Measurements from ENCODE around the gene SYT7.

The SYT7 gene

DNA sequence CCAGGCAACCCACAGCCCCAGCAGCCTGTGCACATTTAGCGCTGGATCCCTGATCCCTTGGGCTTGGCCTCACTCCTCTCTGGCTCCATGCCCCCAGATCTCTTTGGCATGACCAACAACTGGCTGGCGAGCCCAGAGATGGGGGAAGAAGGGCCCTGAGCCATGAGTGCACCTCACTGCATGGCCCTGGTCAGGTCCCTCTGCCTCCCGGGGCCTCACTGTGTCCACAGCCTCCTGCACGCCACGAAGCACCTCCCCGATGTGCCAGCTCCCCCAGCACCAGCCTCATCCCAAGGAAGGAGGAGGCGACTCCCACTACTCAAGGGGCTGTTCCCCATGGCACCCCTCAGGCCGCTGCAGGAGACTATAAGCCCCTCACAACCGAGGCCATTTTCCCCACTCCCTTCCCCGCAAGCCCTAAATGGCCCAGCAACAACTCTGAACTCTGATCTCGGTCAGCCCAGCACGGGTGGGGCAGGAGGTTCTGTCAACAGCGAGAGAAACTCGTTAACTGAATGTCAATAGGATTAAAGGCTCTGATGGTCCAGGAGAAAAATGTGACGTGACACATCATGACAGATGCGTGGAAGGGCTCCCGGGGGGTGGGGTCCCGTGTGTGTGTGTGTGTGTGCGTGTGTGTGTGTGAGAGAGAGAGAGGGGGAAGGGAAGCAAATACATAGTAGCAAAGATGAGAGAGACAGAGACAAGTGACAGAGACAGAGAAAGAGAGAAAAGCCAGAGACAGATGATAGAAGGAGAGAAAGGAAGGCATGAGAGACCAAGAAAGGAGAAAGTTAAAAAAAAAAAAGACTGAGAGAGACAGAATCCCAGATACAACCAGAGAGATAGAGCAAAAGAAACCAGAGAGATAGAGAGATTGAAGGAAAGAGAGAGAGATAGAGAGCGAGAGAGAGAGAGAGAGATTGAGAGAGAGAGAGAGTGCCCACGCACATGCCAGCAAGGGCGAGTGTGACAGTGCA is 28.4 kb upstream of the SYT7 start:
- DNase-seq (ENCODE audit: low spot score), result peak; percentile 96

DNA sequence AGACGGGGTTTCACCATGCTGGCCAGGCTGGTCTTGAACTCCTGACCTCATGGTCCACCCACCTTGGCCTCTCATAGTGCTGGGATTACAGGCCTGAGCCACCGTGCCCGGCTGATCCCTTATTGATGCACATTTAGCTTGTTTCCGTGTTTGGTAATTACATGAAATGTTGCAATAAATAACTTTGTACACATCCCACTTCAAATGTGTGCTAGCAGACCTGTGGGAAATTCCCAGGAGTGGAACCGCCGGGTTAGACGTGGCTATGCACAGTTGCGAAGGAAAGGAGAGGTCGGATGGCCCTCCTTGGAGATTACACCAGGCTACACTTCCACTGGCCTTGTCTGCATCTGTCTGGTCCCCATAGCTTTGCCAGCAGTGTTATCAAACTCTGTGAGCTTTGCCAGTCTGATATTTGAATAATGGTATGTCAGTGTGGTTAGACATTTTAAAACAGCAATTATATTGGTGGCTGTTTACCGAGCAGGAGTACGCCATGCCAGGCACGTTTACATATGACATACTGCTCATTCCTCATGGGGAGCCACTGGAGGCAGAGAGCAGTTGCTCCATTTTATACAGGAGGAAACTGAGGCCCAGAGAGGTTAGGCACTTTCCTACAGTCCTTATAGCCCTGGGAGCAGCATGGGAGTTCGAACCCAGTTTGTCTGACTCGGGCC is 27.2 kb upstream of the SYT7 start:
- DNase-seq (ENCODE audit: low spot score), result peak; percentile 67

DNA sequence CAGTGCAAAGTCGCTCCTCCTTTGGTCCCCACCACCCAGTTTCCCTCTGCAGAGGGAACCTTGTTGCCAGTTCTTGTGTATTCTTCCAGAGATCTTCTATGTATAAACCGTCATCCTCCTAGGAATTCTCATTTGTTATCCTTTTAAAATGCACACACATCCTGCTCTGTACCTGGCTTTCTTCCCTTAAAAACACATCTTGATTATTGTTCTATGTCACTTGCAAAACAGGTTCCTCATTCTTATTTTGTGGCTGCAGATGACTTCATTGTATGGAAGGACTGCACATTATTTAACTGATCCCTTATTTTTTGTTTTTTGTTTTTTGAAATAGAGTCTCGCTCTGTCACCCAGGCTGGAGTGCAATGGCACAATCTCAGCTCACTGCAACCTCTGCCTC is 26.6 kb upstream of the SYT7 start:
- DNase-seq (ENCODE audit: low spot score), result no peak

DNA sequence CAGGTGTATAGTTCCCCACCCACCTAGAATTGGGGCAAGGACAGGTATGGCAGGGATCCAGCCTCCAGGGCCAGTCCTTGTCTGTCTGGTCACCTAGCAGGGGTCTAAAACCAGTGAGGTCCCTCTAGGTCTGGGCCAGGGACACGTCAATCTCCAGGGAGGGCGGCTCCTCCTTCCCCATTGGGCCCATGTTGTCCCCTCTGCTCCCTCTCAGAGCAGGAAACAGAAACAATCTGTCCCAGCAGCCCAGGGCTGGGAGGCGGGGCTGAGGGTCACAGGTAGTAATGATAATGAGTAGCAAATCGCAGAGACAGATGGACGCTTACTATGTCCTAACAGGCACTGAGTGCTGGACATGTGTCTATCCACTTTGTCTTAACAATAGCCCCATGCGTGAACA is 22.8 kb upstream of the SYT7 start:
- no peak for DNase-seq (ENCODE audit: low spot score)

DNA sequence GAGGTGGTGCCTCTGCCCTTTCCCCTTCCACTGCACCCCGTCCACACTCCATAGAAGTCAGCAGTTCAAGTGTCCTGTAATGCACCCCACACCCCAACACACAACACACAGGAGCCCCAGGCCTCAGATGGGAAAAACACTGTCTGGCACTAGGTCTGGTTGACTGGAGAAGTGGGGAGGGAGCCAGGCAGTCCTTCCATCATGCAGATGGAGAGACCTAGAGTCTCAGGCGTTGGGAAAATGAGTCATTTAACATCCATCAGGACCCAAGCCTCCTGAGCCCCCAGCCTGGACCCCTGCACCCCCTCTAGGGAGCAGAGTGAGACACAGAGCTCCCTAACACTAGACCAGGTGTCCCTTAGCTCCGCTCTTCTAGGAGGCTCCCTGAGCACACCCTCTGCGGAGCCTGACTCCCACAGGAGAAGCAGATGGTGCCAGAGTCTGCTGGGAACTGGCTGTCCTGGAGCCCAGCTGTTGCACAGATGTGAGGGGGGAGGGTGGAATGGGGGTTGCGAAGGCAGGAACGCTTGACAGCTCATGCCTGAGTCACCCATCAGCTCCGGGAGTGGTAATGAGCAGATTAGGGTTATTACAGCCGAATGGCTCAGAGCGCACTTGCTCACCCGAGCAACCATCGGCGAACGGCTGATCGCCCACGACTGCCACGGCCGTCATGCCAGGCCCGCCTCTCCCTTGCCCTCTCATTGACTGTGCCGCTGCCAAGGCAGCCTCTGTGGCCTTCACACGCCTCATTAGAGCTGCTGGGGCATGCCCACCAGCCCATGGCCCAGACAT is 22.1 kb upstream of the SYT7 start:
- no peak for DNase-seq (ENCODE audit: low spot score)

DNA sequence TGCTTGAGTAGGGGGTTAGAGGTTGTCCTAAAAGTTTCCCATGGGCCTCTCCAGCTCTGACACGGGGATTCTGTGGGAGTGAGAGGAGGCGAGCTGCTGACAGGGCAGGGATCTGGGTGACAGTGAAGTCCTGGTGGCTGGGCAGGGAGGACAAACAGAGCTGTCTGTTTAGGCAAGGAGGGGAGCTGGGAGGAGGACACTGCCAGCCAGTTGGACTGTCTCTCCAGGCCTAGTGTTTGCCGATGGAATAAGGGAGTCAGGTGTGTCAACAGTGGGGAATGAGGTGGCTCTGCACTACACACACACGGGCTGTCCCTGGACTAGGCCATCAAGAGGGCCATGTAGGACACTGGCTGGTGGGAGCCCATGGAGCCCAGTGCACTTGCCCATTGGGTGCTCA is 20.6 kb upstream of the SYT7 start:
- peak; percentile 73 for DNase-seq (ENCODE audit: low spot score)

DNA sequence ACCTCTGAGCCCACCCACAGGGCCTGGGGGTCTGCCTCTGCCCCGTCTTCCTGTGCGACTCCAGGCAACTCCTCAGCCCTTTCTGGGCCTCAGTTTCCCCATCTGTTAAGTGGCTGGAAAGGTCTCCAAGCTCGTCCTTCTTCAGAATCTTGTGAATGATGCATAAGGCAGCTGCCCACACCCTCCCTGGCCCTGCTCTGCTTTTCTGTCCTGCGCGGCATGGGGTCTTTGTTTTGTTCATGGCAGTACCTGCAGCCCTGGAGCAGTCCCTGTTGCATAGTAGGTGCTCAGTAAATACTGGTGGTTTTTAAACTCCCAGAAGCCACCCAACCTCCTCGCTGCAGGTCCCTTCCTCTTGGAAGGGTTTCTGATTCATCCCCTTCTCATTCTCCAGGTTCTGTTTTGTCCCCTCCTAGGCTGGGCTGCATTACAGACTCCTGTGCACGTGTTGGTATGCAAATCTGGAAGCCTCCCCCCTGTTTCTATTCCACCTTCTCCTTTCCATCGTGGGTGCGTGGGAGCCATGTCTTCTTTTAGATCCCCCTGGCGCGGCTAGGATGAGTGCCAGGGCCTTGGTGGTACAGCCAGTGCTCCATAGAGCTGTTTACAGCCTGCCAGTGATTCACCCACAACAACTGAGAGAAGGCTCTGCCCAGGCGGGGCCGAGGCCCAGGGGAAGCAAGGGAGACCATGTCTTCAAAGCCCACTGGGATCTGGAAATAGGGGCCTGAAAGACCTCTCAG is 19.3 kb upstream of the SYT7 start:
- no peak for DNase-seq (ENCODE audit: low spot score)

DNA sequence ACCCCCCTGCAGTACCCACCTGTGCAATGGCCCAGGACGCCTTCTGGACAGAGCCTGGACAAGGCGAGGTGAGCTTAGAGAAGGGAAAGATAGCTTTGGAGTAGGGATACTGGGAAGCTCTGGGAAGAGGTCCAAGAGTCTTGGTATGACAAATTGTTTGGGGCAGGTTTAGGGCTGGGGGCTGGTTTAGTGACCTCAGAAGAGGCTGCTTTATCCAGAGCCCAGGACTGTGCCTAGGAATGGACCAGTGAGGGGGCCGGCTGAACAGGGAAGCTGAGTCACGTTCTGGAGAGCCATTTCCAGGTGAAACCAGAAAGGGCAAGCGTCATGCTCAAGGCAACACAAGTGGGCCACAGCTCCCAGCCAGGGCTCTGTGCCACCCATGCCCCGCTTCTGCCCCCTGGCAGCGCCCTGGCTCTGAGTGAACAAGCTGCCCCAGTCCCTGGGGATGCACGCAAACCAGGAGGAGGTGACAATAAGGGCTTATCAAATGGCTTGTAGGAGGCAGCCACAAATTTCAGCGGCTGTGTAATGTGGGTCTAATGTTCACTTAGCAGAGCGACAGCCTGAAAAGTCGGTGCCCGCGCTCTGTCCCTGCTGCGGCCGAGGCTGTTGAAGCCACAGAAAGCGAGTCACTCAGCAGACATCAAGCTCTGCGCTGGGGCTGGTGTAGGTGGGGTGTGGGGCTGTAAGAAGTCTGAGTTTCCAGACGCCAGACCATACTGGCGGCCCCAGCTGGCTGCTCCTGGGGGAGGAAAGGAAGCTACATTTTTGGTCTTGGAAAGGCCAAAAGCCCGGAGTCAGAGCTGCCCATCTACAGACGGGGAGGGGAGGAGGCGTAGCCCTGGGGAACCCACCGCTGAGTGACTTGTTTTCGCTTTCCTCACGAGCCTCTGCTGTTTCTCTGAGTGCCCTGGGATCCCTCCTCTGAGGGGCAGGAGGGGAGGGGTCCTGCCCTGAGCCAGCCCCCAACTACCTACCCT is 18.3 kb upstream of the SYT7 start:
- DNase-seq (ENCODE audit: low spot score), result no peak

DNA sequence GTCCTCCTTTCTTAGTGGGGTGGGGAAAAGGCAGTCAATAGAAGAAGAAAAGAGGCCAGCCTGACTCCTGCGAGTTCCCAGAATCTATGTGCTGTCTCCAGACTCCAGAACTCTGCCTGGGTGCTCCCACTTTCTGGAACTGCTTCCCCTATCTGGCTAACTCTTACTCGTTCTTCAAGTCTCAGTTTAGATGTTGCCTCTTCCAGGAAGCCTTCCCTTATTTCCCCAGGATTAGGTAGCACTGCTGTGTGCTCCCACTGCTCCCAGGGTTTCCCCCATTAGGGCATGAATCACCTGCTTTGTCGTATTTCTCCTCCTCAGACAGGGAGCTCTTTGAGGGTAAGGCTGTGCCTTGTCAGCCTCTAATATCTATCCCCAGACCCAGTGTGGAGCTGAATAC is 17.5 kb upstream of the SYT7 start:
- no peak for DNase-seq (ENCODE audit: low spot score)

DNA sequence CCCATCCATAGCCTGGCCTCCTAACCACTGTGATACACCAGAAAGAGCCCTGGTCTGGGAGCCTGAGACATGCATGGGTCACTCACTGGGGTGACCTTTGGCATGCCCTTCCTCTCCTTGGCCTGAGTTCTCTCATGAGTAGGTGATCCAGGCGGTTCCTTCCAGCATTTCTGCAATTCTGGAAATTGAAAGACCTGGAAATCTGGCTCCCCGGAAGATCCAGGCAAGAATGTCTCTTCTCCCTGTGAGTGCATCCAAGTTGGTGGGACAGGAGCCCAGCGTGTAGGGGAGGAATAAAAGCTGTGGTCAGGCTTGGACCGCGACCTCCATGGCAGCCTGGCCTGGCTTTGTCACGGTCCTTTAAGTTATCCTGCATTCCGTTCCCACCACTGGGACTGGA is 16.1 kb upstream of the SYT7 start:
- DNase-seq (ENCODE audit: low spot score), result no peak

DNA sequence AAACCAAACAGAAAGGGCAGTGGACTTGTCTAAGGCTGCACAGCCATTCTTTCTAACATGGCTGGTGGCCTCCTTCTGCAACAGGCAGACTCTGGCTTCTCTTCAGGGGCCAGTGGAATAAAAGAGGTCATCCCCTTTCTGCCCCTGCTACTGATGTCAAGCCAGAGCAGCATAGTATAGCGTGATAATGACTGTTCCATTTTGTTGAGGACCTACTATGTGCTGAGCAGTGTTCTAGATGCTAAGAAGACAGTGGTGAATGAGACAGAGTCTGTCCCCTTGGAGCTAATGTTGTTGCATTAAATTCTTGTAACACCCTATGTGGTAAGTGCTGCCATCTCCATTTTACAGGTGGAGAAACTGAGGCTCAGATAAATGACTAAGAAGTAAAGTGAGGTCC is 15.7 kb upstream of the SYT7 start:
- no peak for DNase-seq (ENCODE audit: low spot score)

DNA sequence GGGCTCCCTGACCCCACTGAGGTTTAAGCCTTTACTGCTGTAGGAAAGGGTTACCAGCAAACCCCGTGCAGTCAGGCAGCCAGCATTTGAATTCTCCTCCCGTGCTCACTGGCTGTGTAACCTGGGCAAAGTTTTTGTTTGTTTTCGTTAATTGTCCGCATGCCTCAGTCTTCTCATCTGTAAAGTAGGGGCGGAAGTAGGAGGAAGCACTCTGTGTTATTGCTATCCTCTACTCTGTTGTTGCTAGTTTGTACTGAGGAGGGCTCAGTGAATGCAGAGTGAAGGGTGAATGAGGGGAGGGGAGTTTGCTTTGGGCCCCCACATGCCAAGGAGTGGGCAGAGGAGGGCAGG is 14.0 kb upstream of the SYT7 start:
- no peak for DNase-seq (ENCODE audit: low spot score)

DNA sequence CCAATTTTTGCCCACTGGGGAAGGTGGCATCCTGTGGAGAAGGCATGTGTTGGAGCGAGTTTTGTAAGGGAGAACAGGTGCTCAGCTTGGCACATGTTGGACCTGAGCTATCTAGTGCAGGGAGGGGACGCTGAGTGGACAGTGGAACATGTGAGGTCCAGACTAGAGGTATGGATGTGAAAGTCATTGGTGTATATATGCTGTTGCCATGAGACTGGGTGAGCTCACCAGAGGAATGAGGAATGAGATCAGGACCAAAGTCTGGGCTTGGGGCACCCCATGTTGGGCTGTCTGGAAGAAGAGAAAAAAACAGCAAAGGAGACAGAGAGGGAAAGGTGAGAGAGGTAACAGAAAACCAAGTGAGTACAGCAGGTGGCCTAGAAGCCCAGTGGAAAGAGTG is 12.3 kb upstream of the SYT7 start:
- no peak for DNase-seq (ENCODE audit: low spot score)

DNA sequence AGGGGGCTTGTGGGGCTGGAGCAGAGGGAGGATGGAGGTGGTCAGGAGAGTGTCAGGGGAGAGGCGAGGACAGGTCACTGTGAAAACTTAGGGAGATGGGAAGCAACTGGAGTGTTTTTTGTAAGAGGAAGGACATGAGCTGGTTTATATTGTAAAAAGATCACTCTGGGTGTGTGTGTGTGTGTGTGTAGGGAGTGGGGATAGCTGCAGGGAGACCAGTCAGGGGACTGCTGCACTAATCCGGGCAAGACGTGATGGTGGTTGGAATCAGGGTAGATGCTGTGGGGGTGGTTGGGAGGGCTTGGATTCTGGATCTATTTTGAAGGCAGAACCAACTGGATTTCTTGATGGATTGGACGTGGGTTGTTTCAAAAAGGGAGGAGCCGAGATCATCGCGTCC is 11.3 kb upstream of the SYT7 start:
- no peak for DNase-seq (ENCODE audit: low spot score)

DNA sequence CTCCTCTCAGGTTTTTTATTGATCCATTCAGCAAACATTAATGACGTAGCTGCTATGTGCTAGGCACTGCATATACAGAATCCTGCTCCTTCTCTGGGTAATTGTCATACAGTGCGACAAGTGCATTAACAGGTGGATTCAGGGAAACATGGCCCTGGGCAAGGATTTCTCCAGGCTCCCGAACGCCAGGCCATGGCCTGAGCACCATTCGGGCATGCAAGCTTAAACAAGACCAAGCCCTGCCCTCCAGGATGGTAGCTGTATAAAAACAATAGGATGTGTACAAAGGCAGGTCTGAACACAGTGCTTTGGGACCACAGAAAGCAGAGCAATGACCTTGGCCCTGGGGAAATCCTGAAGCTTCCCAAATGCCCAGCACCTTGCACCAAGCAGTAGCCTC is 9.1 kb upstream of the SYT7 start:
- DNase-seq (ENCODE audit: low spot score), result no peak

DNA sequence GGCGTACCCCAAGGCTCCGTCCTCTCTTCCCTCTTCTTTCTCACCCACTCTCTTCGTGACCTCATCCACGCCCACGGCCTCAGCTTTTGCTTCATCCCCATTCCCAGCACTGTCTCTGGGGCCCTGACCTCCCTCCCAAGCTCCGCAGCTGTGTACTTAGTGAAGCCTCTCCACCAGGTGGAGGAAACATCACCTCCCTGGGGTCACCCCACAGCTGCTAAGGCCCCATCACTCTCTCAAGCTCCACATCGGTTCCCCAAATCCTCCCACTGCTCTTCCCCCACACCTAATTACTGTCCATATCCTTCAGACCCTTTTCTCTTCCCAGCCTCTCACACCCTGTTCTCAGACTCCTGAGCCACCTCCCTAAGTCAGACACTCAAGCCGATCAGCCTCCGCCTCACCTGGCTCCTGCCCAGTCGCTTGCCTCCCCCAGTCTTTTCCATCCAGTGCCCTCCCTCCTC is 7.9 kb upstream of the SYT7 start:
- DNase-seq (ENCODE audit: low spot score), result no peak

DNA sequence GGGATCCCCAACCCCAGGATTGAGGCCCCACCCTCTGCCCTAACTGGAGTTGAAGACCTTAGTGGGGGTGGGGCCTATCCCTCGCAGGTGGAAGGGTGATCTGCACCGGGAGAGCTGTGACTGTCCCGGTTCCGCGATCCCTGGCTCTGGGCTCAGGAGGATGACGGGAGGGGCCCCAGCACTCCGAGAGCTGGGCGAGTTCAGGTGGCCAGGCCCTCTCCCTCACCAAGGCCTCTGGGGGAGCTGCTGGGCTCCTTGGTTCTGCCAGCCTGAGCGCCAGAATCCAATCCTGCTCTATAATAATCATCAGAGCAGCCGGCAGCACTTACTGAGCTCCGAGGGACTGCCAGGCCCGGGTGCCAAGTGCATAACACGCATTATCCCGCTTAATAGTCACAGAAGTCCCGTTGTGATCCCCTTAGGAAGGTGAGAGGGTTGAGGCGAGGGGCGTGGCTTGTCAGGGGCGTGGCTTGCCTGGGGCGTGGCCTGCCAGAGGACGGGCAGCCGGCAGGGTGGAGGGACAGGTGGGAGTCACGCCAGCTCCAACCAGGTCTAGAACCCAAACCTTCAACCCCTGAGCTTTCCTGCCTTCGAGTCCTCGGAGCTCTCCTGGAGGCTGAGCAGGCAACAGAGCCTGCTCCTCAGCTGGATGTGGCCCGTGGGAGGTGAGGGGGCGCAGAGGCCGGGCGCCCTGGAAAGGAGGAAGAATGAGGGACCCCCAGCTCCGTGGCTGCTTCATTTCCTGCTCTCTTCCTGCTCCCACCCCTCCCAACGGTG is 7.3 kb upstream of the SYT7 start:
- DNase-seq (ENCODE audit: low spot score), result no peak

DNA sequence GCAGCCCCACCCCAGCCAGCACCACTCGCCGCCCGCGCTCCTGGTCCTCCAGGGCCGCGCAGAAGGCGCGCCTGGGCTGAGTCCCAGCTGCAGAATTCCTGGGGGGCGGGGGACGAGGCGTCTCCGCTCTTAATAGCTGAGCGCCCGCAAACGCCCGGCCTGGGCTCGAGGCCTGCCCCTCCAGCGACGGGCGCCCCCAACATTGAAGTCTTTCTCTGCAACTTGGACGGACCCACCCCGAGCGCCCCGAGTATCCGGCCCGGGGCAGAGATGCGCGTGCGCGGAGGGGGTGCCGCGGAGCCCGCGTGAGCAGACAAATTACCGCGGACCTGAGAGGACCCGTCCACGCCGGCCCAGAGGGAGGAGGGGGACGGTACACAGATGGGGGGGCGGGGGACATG is 6.7 kb upstream of the SYT7 start:
- DNase-seq (ENCODE audit: low spot score), result no peak

DNA sequence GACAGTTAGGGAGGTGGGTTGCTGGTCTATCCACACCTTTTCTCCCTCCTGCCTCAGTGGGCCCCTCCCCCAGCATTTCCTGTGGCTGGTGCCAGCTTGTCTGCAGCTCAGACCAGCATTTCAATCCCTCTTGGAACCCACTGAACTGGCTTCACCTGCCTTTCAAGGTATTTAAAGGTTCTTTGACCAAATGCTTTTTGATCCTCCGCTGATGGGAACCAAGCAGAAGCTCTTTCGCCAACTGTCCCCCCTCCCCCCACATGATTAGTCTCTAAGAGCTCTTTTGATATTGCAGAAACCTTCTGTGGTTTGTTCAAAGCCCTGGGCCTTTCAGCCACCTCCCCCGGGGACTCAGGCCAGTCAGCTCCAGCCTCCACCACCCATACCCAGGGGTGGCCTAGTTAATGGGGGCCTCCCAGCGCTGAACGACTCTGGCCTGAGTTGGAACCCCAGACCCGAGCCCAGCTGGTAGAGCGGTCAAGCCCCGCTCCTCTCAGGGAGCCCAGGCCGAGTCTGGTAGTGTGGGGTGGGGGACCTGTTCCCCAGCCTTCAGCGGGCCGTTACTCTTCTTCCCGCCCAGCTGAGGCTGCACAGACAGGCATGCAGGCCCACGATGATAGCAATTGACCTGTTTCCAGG is 6.0 kb upstream of the SYT7 start:
- DNase-seq (ENCODE audit: low spot score), result no peak
